Inflammatory macrophage treated with lipopolysaccharide for 1 hour (primary cell): ENCODE data around the gene ATP1B1.

ENCODE experiments used
- DNase-seq, 2 donors: peaks; one replicate each; pipeline ENCODE4 v3.0.0-alpha.2; 2020 to 2022

The ATP1B1 gene

GRCh38 chr1:169106095-169106920 lies at the start of gene ATP1B1:
Gene ATP1B1 (plus strand): TSS chr1:169106690. CDS start chr1:169106830, 140 bp downstream.
- peak; percentile 79 to 85 for DNase-seq

GRCh38 chr1:169059421-169059820 lies 47.1 kb upstream of the ATP1B1 start:
- no peak for DNase-seq

GRCh38 chr1:169060043-169060722 lies 46.3 kb upstream of the ATP1B1 start:
- DNase-seq: no peak

GRCh38 chr1:169060919-169061639 lies 45.4 kb upstream of the ATP1B1 start:
- DNase-seq: peak; percentile 44 to 61

- no peak for DNase-seq
These were observed 44.3 kb upstream of the ATP1B1 start for GRCh38 chr1:169062152-169062551.

GRCh38 chr1:169064103-169064502 lies 42.4 kb upstream of the ATP1B1 start:
- no peak for DNase-seq

GRCh38 chr1:169070547-169070946 lies 35.9 kb upstream of the ATP1B1 start:
- no peak for DNase-seq

- no peak for DNase-seq
These were observed 35.5 kb upstream of the ATP1B1 start for GRCh38 chr1:169070958-169071357.

- no peak for DNase-seq
These were observed 33.4 kb upstream of the ATP1B1 start for GRCh38 chr1:169072945-169073725.

- no peak for DNase-seq
These were observed 28.2 kb upstream of the ATP1B1 start for GRCh38 chr1:169078163-169078883.

- no peak for DNase-seq
These were observed 24.9 kb upstream of the ATP1B1 start for GRCh38 chr1:169081503-169082123.

- DNase-seq: no peak
These were observed 20.6 kb upstream of the ATP1B1 start for GRCh38 chr1:169085911-169086310.

- DNase-seq: no peak
These were observed 19.7 kb upstream of the ATP1B1 start for GRCh38 chr1:169086603-169087455.

- no peak for DNase-seq
These were observed 18.6 kb upstream of the ATP1B1 start for GRCh38 chr1:169087876-169088275.

- no peak for DNase-seq
These were observed 16.7 kb upstream of the ATP1B1 start for GRCh38 chr1:169089776-169090175.

GRCh38 chr1:169090308-169090899 lies 16.1 kb upstream of the ATP1B1 start:
- DNase-seq: no peak

GRCh38 chr1:169090900-169091311 lies 15.6 kb upstream of the ATP1B1 start:
- DNase-seq: no peak

- DNase-seq: no peak
These were observed 15.0 kb upstream of the ATP1B1 start for GRCh38 chr1:169091480-169091941.

GRCh38 chr1:169092399-169092798 lies 14.1 kb upstream of the ATP1B1 start:
- no peak for DNase-seq
